ENCODE measurements around the gene INTS3. TPM values are rescaled to one million over a fixed set of nuclear protein-coding genes. Genes with fewer than 3 reads are reported as not detected.
A peak's percentile ranks its signal among the peaks of the same experiment; 100 is the strongest.

The INTS3 gene
- total RNA-seq, 1 experiment from 2014 or later = 66.8 TPM

- Mint-ChIP-seq H3K27me3 (ENCODE audit: low read depth) (peaks cover 24% of the 10 kb centered on the region), H3K4me1 (peaks cover 18% of the 10 kb centered on the region), H3K9me3 (no peaks in the 10 kb centered on the region), H3K36me3 (peaks cover 7% of the 10 kb centered on the region; the same call in 1 of the 2 replicates), H3K4me3 (peak within 1 kb of the TSS; percentile 87), H3K27ac (no peak within 1 kb of the TSS)
- CTCF ChIA-PET = interaction anchor here (0.6 to 4.7 kb wide), 34 partner anchors 12 to 308 kb away, joined by 3 to 52 read pairs (median 6); partner anchors contain the start of genes CHTOP, DENND4B, INTS3 and RAB13
- POLR2A ChIA-PET = interaction anchor here (0.6 to 1.5 kb wide), 4 partner anchors 19 to 312 kb away, joined by 3 to 4 read pairs (median 3); partner anchors contain the start of gene RPS27
- TF ChIP-seq RELA (CRISPR knock-in tag; IDR thresholded peaks at IDR 0.05; ENCODE audit: borderline replicate concordance) = 0 out of 2 replicates have a peak, but pooled peaks have one; percentile 7
- 0 out of 2 replicates have a peak, but pooled peaks have one; percentile 18 for TF ChIP-seq ATF1 (CRISPR knock-in tag; IDR thresholded peaks at IDR 0.05)
- TF ChIP-seq ZNF219 (CRISPR knock-in tag; IDR thresholded peaks at IDR 0.05; ENCODE audit: borderline replicate concordance) = peak; percentile 86; the same call in 1 of the 2 replicates
- no peak for TF ChIP-seq SOX15 (CRISPR knock-in tag; IDR thresholded peaks at IDR 0.05)
- no peak for TF ChIP-seq PREB (CRISPR knock-in tag; IDR thresholded peaks at IDR 0.05; ENCODE audit: borderline replicate concordance)
- peak; percentile 96 for TF ChIP-seq ZNF423 (CRISPR knock-in tag; IDR thresholded peaks at IDR 0.05)
- TF ChIP-seq ESRRA (CRISPR knock-in tag; IDR thresholded peaks at IDR 0.05; ENCODE audit: borderline replicate concordance) = no peak
- peak; percentile 10; the same call in 1 of the 2 replicates for TF ChIP-seq IRF1 (CRISPR knock-in tag; IDR thresholded peaks at IDR 0.05)
- 0 out of 2 replicates have a peak, but pooled peaks have one; percentile 25 for TF ChIP-seq GABPB1 (CRISPR knock-in tag; IDR thresholded peaks at IDR 0.05)
- no peak for TF ChIP-seq FOXK1 (CRISPR knock-in tag; IDR thresholded peaks at IDR 0.05)
- 0 out of 2 replicates have a peak, but pooled peaks have one; percentile 20 for TF ChIP-seq E2F5 (CRISPR knock-in tag; IDR thresholded peaks at IDR 0.05)
- 0 out of 2 replicates have a peak, but pooled peaks have one; percentile 42 for TF ChIP-seq CREB1 (CRISPR knock-in tag; IDR thresholded peaks at IDR 0.05)
- TF ChIP-seq TCF7 (CRISPR knock-in tag; IDR thresholded peaks at IDR 0.05; ENCODE audit: low read depth) = peak; percentile 25; the same call in 1 of the 2 replicates
- TF ChIP-seq CDX4 (CRISPR knock-in tag; IDR thresholded peaks at IDR 0.05; ENCODE audit: borderline replicate concordance) = no peak
- TF ChIP-seq NR2C2 (CRISPR knock-in tag; IDR thresholded peaks at IDR 0.05) = no peak
- TF ChIP-seq MAX (CRISPR knock-in tag; IDR thresholded peaks at IDR 0.05) = peak; percentile 65
- no peak; the same call in 1 of the 2 replicates for TF ChIP-seq TEAD1 (CRISPR knock-in tag; IDR thresholded peaks at IDR 0.05)
- peak; percentile 70; the same call in 1 of the 2 replicates for TF ChIP-seq ARID4B (CRISPR knock-in tag; IDR thresholded peaks at IDR 0.05; ENCODE audit: borderline replicate concordance)
- TF ChIP-seq ETV6 (CRISPR knock-in tag; IDR thresholded peaks at IDR 0.05) = 0 out of 2 replicates have a peak, but pooled peaks have one; percentile 14
- TF ChIP-seq TEAD4 (CRISPR knock-in tag; IDR thresholded peaks at IDR 0.05) = peak; percentile 66; the same call in 1 of the 2 replicates
- no peak for TF ChIP-seq ZBTB43 (CRISPR knock-in tag; IDR thresholded peaks at IDR 0.05)
- 0 out of 2 replicates have a peak, but pooled peaks have one; percentile 70 for TF ChIP-seq JUN (CRISPR knock-in tag; IDR thresholded peaks at IDR 0.05)
- TF ChIP-seq NR3C1 (CRISPR knock-in tag; conservative IDR thresholded peaks at IDR 0.05; ENCODE audit: low read depth) = 0 out of 2 replicates have a peak, but pooled peaks have one; percentile 27
- 0 out of 2 replicates have a peak, but pooled peaks have one; percentile 3 for TF ChIP-seq FOXP1 (CRISPR knock-in tag; IDR thresholded peaks at IDR 0.05; ENCODE audit: borderline replicate concordance)
- TF ChIP-seq USF1 (CRISPR knock-in tag; IDR thresholded peaks at IDR 0.05) = peak; percentile 41; the same call in 1 of the 2 replicates
- ATAC-seq (peak; percentile 60), DNase-seq (ENCODE audit: low spot score) (peak; percentile 62)
Measured at GRCh38 chr1:153678519-153679336, 49.1 kb upstream of the INTS3 start, which contains the start of gene NPR1. NPR1 (plus strand) TSS chr1:153678688; CDS start chr1:153679109, 421 bp downstream.
